ENCODE measurements around the gene PTPN9.
"Not testable (repeated sequence)": the region's sequence is repeated elsewhere in the genome, so short reads cannot be mapped to it uniquely, and the experiment has no call there.

Gene PTPN9

DNA sequence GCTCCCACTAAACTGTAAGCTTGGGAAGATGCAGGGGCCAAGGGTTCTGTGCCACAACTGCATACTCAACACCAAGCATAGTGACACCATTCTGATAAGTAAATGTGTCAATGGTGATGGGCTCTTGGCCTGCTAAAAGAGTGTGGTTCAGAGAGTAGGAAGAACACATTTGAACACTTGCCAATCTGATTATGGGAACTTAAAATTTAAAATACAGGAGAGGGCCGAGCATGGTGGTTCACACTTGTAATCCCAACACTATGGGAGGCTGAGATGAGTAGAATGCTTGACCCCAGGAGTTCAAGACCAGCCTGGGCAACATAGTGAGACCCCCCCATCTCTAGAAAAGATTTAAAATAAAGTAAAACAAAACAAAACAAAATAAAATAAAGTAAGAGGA, 34.1 kb downstream of the PTPN9 start:
- no peak overlapping the region for H3K4me3 ChIP-seq (ENCODE audit: low read depth, low read length)
- in situ Hi-C loops (cut with HindIII; ENCODE audit: low sequenced_read_pairs): no loop called here
- TF ChIP-seq, protein P1, sequence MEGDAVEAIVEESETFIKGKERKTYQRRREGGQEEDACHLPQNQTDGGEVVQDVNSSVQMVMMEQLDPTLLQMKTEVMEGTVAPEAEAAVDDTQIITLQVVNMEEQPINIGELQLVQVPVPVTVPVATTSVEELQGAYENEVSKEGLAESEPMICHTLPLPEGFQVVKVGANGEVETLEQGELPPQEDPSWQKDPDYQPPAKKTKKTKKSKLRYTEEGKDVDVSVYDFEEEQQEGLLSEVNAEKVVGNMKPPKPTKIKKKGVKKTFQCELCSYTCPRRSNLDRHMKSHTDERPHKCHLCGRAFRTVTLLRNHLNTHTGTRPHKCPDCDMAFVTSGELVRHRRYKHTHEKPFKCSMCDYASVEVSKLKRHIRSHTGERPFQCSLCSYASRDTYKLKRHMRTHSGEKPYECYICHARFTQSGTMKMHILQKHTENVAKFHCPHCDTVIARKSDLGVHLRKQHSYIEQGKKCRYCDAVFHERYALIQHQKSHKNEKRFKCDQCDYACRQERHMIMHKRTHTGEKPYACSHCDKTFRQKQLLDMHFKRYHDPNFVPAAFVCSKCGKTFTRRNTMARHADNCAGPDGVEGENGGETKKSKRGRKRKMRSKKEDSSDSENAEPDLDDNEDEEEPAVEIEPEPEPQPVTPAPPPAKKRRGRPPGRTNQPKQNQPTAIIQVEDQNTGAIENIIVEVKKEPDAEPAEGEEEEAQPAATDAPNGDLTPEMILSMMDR (IDR thresholded peaks at IDR 0.05; ENCODE audit: low read depth, low read length): no peak
- DNase-seq (ENCODE audit: low read depth, low spot score): no peak

DNA sequence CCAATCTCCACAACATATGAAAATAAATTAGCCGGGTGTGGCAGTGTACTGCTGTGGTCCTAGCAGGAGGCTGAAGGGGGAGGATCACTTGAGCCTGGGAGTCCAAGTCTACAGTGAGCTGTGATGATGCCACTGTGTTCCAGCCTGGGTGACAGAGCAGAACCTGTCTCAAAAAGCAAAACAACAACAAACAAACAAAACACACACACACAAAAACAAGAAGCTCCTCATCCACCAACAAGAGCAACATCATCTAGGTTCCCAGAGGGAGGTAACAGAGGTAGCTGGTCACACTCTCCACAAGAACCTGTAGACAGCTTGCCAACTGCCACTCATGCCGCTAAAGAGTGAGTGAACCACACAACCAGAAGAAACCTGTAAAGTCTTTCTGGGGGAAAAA, 34.8 kb downstream of the PTPN9 start:
- no peak for DNase-seq (ENCODE audit: low read depth, low spot score)
- TF ChIP-seq, protein P1 (IDR thresholded peaks at IDR 0.05; ENCODE audit: low read depth, low read length): no peak
- H3K4me3 ChIP-seq (ENCODE audit: low read depth, low read length): no peak overlapping the region
- in situ Hi-C loops (cut with HindIII; ENCODE audit: low sequenced_read_pairs): no loop called here

DNA sequence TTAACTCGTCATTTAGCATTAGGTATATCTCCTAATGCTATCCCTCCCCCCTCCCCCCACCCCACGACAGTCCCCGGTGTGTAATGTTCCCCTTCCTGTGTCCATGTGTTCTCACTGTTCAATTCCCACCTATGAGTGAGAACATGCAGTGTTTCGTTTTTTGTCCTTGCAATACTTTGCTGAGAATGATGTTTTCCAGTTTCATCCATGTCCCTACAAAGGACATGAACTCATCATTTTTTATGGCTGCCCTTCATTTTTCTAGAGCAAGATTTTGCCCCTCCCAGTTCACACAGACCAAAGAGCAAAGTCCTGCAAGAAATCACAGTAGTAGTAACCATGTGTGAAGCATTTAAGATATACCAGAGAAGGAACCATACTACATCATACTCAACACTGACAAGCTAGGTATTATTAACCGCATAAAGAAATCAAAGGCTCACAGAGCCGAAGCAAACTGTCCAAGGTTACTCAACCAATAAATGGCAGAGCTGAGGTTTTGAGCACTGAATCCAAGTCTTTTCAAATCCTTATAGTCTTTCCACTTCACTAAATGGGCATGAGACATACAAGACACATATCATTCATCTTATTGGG, 36.1 kb downstream of the PTPN9 start:
- in situ Hi-C loops (cut with HindIII; ENCODE audit: low sequenced_read_pairs); H3K4me3 ChIP-seq (ENCODE audit: low read depth, low read length); DNase-seq (ENCODE audit: low read depth, low spot score): not testable (repeated sequence)

DNA sequence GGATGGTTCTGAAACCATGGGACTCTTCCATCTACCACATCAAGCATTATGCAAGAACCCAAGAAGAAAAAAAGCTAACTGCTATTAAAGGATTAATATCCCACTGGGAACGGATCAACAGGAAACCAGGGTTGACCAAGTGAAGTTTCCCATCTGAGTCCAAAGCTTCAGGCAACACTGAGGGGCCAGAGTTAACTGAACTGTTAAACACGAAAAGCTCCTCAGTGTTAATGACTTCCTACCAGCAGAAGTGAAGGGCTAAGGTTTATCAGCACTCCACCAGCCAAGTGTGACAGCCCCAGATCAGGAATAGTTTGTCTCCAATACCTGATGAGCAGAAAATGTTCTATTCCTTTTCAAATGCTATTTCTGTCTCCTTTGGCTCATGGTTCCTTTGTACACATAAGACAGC, 36.7 kb downstream of the PTPN9 start:
- H3K4me3 ChIP-seq (ENCODE audit: low read depth, low read length): no peak overlapping the region
- TF ChIP-seq, protein P1 (IDR thresholded peaks at IDR 0.05; ENCODE audit: low read depth, low read length): no peak
- in situ Hi-C loops (cut with HindIII; ENCODE audit: low sequenced_read_pairs): no loop called here
- peak; percentile 21 for DNase-seq (ENCODE audit: low read depth, low spot score)

DNA sequence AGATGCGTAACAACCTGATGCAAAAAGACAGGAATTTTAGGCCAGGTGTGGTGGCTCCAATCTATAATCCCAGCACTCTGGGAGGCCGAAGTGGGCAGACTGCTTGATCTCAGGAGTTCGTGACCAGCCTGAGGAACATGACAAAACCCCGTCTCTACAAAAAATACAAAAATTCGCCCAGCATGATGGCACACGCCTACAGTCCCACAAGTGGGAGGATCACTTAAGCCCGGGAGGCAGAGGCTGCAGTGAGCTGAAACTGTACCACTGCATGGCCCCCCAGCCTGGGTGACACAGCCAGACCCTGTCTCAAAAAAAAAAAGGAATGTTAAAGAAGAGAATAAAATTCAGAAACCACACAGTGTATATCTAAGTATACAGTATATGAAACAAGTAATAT, 40.7 kb downstream of the PTPN9 start:
- no peak overlapping the region for H3K4me3 ChIP-seq (ENCODE audit: low read depth, low read length)
- in situ Hi-C loops (cut with HindIII; ENCODE audit: low sequenced_read_pairs): no loop called here
- TF ChIP-seq, protein P1 (IDR thresholded peaks at IDR 0.05; ENCODE audit: low read depth, low read length): no peak
- no peak for DNase-seq (ENCODE audit: low read depth, low spot score)

DNA sequence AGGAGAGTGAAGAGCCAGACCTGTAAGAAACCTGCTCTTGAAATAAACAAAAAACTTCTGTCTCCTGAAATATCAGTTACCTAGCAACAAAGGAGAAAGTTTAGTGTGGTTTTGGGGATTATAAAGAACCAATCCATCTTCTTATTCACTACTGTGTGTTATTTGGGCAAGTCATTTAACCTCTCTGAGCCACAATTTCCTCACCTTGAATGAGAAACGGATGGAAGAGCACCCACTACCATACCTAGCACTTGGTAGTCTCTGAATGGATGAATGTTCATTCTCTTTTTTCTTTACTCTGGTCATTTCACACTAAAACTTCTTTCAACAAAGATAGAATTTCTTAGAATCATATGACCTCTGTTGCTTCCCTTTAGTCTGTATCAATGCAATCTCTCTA, 45.2 kb downstream of the PTPN9 start:
- in situ Hi-C loops (cut with HindIII; ENCODE audit: low sequenced_read_pairs): no loop called here
- TF ChIP-seq, protein P1 (IDR thresholded peaks at IDR 0.05; ENCODE audit: low read depth, low read length): no peak
- DNase-seq (ENCODE audit: low read depth, low spot score): no peak
- H3K4me3 ChIP-seq (ENCODE audit: low read depth, low read length): no peak overlapping the region

DNA sequence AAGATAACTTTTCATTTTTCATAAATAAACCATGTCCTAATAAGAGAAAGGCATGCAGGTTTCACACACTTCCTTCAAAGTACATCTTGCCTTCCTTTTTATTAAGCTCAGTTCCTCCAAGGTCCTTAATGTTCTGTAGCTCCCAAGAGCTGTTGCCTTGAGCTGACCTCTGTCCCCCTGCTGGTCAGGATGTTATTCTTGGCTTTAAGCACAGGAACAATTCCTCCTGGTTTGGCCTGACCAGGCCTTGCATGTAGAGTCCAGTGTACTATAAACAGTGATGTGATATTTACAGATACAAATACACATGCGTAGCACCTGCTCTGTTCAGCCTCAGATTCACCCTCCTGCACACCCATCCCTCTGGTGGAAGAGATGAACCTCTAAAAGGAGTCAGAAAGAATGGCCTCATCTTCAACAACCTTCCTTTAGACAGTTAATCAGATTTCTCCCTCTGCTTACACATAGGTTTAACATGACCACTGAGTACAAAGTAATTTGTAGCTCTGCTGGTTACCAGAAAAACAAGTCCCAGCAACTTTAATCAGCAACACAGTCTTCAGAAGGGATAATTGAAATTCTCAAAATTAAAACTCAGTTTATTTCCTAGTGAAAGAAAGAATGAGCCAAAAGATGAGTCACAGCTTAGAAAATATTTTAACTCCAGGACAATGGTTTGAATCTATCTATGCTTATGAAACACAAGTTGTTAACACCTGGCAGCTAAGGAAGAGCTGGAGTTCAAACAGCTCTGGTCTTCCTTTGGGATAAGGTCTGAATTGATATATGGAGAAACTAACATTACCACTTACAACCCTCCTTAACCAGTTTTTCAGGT, 46.5 kb downstream of the PTPN9 start:
- H3K4me3 ChIP-seq (ENCODE audit: low read depth, low read length): no peak overlapping the region
- DNase-seq (ENCODE audit: low read depth, low spot score): peak; percentile 93
- in situ Hi-C loops (cut with HindIII; ENCODE audit: low sequenced_read_pairs): no loop called here
- TF ChIP-seq, protein P1 (IDR thresholded peaks at IDR 0.05; ENCODE audit: low read depth, low read length): no peak

All from astrocyte of the spinal cord (primary cell).